ENCODE measurements around the gene FHDC1.

The FHDC1 gene

DNA sequence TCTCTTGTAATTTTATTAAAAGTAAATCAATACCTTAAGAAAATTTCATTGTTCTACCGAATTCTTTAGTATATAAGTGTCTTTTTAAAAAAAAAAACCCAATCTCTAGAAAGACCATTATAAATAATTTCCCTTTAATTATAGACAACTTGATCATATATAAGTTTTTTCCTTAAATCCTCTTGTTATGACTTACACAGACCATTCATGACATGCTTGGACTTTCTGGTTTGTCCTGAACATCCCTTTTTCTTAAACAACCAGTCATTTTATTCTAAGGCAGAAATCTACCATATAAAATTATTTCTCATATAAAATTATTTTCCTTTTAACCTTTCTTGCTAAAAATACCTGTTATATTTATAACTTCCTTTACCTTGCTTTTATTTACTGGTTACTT lies 15.4 kb upstream of the FHDC1 start:
- TF ChIP-seq, protein P1, sequence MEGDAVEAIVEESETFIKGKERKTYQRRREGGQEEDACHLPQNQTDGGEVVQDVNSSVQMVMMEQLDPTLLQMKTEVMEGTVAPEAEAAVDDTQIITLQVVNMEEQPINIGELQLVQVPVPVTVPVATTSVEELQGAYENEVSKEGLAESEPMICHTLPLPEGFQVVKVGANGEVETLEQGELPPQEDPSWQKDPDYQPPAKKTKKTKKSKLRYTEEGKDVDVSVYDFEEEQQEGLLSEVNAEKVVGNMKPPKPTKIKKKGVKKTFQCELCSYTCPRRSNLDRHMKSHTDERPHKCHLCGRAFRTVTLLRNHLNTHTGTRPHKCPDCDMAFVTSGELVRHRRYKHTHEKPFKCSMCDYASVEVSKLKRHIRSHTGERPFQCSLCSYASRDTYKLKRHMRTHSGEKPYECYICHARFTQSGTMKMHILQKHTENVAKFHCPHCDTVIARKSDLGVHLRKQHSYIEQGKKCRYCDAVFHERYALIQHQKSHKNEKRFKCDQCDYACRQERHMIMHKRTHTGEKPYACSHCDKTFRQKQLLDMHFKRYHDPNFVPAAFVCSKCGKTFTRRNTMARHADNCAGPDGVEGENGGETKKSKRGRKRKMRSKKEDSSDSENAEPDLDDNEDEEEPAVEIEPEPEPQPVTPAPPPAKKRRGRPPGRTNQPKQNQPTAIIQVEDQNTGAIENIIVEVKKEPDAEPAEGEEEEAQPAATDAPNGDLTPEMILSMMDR (IDR thresholded peaks at IDR 0.05; ENCODE audit: insufficient read depth, low read depth, low read length, missing control alignments) = no peak
- DNase-seq (ENCODE audit: low read depth) = no peak
- no peak overlapping the region for H3K4me3 ChIP-seq (ENCODE audit: low read depth, low read length)

DNA sequence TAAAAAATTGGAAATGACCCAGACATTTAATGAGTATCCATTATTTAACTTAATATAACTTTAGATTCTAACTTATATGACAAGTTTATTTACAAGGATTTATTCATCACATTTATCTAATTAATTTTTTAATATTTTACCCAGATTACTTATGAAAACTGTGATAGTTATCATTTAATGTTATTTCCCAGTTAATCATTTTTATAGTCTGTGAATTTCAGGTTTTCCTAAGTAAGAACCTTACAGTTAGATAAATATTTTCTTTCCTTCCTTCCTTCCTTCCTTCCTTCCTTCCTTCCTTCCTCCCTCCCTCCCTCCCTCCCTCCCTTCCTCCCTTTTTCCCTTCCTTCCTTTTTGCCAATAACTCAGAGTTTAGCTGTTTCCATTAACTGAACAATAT lies 14.8 kb upstream of the FHDC1 start:
- H3K4me3 ChIP-seq (ENCODE audit: low read depth, low read length) = no peak overlapping the region
- TF ChIP-seq, protein P1 (IDR thresholded peaks at IDR 0.05; ENCODE audit: insufficient read depth, low read depth, low read length, missing control alignments) = no peak
- no peak for DNase-seq (ENCODE audit: low read depth)

DNA sequence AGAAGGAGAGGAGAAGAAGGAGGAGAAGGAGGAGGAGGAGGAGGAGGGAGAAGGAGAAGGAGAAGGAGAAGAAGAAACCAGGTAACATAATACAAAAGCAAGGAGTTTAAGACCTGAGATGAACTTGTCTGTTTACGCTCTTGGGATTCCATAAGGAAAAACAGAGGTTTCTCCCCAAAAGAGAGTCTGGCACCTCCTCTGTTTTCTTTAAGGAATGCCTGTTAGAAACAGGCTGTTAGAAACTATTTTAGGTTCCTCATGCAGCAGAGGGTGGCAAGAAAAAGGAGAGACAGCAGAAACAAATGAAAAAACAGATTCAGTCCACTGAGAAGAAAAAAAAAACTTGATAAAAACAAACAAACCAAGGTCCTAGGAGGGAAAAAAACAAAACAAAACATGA lies 10.3 kb upstream of the FHDC1 start:
- H3K4me3 ChIP-seq (ENCODE audit: low read depth, low read length) = no peak overlapping the region
- no peak for DNase-seq (ENCODE audit: low read depth)
- TF ChIP-seq, protein P1 (IDR thresholded peaks at IDR 0.05; ENCODE audit: insufficient read depth, low read depth, low read length, missing control alignments) = no peak

DNA sequence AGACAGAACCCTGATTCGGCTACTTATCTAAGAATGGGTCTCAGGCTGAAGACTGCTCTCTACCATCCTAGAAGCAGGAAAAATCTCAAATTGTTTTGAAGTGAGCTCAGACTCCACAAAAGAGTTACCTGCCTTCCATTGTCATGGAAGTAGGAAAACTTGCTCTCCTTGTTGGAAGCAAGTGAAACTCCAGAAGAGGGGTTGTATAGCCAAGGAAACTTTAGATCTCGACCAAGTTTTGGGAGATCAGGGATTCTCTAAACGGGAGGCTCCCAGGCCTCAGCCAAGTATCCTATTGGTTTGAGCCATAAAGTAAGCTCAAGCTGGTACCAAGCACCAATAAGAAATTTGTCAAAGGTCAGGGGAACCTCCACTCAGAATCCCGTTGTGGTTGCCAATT lies 9.2 kb upstream of the FHDC1 start:
- TF ChIP-seq, protein P1 (IDR thresholded peaks at IDR 0.05; ENCODE audit: insufficient read depth, low read depth, low read length, missing control alignments) = no peak
- no peak for DNase-seq (ENCODE audit: low read depth)
- no peak overlapping the region for H3K4me3 ChIP-seq (ENCODE audit: low read depth, low read length)

DNA sequence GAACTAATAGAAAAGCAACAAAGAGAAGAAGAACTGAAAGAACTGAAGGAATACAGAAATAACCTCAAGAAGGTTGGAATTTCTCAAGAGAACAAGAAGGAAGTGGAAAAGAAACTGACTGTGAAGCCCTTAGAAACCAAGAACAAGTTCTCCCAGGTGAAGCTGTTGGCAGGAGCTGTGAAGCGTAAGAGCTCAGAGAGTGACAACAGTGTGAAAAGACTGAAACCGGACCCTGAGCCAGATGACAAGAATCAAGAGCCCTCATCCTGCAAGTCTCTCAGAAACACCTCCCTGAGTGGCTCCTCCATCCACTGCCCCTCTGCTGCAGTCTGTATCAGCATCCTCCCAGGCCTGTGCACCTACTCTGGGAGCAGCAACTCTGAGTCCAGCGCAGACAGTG lies 8.4 kb upstream of the FHDC1 start:
- peak; percentile 26 for DNase-seq (ENCODE audit: low read depth)
- no peak overlapping the region for H3K4me3 ChIP-seq (ENCODE audit: low read depth, low read length)
- TF ChIP-seq, protein P1 (IDR thresholded peaks at IDR 0.05; ENCODE audit: insufficient read depth, low read depth, low read length, missing control alignments) = no peak

DNA sequence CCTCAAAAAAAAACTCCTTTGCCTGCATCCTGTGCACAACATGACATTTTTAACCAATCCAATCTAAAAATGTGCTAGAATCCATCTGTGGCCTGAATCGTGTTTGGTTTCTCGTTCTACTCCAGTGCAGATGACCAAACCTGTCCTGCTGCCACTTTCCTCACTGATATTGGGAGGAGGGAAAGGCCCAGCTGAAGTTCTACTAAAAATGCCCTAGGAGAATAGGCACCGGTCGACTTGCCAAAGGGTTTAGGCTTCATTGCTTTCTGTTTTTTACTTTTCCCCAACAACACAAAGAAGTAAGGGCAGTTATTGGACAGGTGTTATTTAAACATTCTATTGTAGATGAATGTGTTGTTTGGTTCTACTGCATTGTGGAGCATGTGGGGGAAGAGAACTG lies 7.8 kb upstream of the FHDC1 start:
- TF ChIP-seq, protein P1 (IDR thresholded peaks at IDR 0.05; ENCODE audit: insufficient read depth, low read depth, low read length, missing control alignments) = no peak
- DNase-seq (ENCODE audit: low read depth) = no peak

DNA sequence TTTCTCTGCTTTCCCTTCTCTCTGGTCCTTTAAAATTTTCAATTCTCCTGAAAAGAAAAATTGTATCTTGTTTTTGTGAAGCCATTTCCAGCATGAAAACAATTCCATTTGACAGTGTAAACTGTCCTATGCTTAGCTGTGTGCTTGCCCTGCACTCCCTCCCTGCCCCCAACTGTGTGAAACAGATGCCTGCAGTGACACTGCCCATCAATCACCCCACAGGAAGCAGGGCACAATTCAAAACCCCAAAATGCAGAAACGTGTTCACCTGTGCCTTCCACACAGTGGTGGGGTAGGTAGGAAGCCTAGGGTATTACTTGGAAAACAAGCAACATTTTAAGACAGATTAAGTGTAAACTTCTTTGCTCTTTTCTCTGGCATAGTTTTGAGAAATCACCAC lies 6.2 kb upstream of the FHDC1 start:
- H3K4me3 ChIP-seq (ENCODE audit: low read depth, low read length) = no peak overlapping the region
- TF ChIP-seq, protein P1 (IDR thresholded peaks at IDR 0.05; ENCODE audit: insufficient read depth, low read depth, low read length, missing control alignments) = no peak
- no peak for DNase-seq (ENCODE audit: low read depth)

More for the DNA sequence above, 7.8 kb upstream of the FHDC1 start:
- H3K4me3 ChIP-seq (ENCODE audit: low read depth, low read length) = no peak overlapping the region
